HFFc6 (cell line): ENCODE data around the gene SLC35D3. TPM values are rescaled to one million over a fixed set of nuclear protein-coding genes. Genes with fewer than 3 reads are reported as not detected.

ENCODE experiments used
- DNase-seq: peaks from one replicate; pipeline ENCODE4 v3.0.0-alpha.2; 2018
- H3K27ac Mint-ChIP-seq: 2 replicates; pipeline ENCODE4 v1.8.0; 2020; ENCODE audit warnings: mild to moderate bottlenecking, mixed read lengths
- H3K27me3 Mint-ChIP-seq: 2 replicates; pipeline ENCODE4 v1.8.0; 2021; ENCODE audit warnings: mild to moderate bottlenecking, moderate library complexity, mixed read lengths; ENCODE audit not compliant: insufficient read depth
- H3K36me3 Mint-ChIP-seq: 2 replicates; pipeline ENCODE4 v1.8.0; 2021; ENCODE audit warnings: low read depth, mixed read lengths
- H3K4me1 Mint-ChIP-seq: 2 replicates; pipeline ENCODE4 v1.8.0; 2020; ENCODE audit warnings: low read depth, mixed read lengths
- H3K4me3 Mint-ChIP-seq: 2 replicates; pipeline ENCODE4 v1.8.0; 2020; ENCODE audit warnings: mild to moderate bottlenecking, moderate library complexity, mixed read lengths
- H3K9me3 Mint-ChIP-seq: 2 replicates; pipeline ENCODE4 v1.8.0; 2020; ENCODE audit warnings: mild to moderate bottlenecking, mixed read lengths
- total RNA-seq, 6 experiments: library from RNA; stranded (reverse); fragmentation: NEBNext Ultra II Directional; extraction: Animal tissue kit (Norgen Biotek cat#: 25700); gene quantifications; 2 replicates in 1 of 6; 3 replicates in 5 of 6; pipeline ENCODE4 v1.2.3, GENCODE V29; 2021
- TF ChIP-seq, protein P1 (sequence below): fragments of 200-600 bp; sonication (generic); IDR thresholded peaks from 2 replicates; pipeline ENCODE4 v1.5.0; 2021; ENCODE audit warnings: antibody characterized with exemption, mild to moderate bottlenecking

Gene SLC35D3
- total RNA-seq, 6 experiments from 2014 or later, result not detected

DNA sequence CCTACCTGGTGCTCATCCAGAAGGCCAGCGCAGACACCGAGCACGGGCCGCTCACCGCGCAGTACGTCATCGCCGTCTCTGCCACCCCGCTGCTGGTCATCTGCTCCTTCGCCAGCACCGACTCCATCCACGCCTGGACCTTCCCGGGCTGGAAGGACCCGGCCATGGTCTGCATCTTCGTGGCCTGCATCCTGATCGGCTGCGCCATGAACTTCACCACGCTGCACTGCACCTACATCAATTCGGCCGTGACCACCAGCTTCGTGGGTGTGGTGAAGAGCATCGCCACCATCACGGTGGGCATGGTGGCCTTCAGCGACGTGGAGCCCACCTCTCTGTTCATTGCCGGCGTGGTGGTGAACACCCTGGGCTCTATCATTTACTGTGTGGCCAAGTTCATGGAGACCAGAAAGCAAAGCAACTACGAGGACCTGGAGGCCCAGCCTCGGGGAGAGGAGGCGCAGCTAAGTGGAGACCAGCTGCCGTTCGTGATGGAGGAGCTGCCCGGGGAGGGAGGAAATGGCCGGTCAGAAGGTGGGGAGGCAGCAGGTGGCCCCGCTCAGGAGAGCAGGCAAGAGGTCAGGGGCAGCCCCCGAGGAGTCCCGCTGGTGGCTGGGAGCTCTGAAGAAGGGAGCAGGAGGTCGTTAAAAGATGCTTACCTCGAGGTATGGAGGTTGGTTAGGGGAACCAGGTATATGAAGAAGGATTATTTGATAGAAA lies 2.0 kb downstream of the SLC35D3 start:
- H3K4me3 Mint-ChIP-seq, result no peak overlapping the region
- TF ChIP-seq, protein P1, sequence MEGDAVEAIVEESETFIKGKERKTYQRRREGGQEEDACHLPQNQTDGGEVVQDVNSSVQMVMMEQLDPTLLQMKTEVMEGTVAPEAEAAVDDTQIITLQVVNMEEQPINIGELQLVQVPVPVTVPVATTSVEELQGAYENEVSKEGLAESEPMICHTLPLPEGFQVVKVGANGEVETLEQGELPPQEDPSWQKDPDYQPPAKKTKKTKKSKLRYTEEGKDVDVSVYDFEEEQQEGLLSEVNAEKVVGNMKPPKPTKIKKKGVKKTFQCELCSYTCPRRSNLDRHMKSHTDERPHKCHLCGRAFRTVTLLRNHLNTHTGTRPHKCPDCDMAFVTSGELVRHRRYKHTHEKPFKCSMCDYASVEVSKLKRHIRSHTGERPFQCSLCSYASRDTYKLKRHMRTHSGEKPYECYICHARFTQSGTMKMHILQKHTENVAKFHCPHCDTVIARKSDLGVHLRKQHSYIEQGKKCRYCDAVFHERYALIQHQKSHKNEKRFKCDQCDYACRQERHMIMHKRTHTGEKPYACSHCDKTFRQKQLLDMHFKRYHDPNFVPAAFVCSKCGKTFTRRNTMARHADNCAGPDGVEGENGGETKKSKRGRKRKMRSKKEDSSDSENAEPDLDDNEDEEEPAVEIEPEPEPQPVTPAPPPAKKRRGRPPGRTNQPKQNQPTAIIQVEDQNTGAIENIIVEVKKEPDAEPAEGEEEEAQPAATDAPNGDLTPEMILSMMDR, result no peak
- peaks cover 26% of the 10 kb centered on the region for H3K27me3 Mint-ChIP-seq
- no peaks in the 10 kb centered on the region for H3K9me3 Mint-ChIP-seq
- H3K4me1 Mint-ChIP-seq, result peaks cover 9% of the 10 kb centered on the region
- no peak for DNase-seq
- H3K27ac Mint-ChIP-seq, result no peak overlapping the region
- no peaks in the 10 kb centered on the region for H3K36me3 Mint-ChIP-seq

DNA sequence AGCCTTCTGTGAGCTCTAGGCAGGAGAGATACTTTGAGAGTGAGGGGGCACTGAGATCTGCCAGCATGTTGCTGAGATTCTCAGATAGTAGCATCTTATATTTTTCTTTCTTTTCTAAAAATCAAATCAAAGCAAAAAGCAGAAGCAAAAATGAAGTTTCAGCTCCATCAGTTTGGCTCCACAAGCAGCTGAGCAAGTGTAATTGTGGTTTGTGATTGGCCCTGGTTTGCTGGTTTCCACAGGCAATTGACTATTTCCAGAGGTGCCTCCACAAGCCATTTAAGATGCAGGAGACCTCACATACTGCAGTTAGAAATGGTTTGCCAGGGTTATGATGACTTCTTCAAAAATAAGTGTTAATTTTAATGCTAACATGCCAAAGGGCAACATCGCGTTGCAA lies 4.3 kb downstream of the SLC35D3 start:
- DNase-seq, result no peak
- no peaks in the 10 kb centered on the region for H3K36me3 Mint-ChIP-seq
- H3K9me3 Mint-ChIP-seq, result no peaks in the 10 kb centered on the region
- no peak overlapping the region for H3K4me3 Mint-ChIP-seq
- H3K4me1 Mint-ChIP-seq, result no peaks in the 10 kb centered on the region
- TF ChIP-seq, protein P1, result no peak
- H3K27me3 Mint-ChIP-seq, result peaks cover 19% of the 10 kb centered on the region
- no peak overlapping the region for H3K27ac Mint-ChIP-seq

DNA sequence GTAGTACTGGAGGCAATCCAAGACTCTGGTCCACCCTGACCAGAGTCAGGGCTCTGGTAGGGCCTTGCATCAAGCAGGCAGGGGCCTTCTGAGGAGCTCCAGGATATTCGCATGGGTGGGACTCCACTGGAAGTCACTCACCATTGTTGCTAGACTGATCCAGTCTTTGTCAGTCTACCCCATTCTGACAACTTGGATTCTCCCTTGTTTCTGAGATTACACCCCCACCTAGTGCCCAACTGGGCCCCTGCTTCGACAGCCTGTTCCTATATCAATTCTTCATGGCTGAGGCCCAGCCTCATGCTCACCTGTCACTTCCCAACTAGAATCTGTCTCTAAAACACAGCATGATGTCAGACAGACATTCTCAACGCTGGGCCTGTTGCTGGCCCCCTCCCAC lies 5.2 kb downstream of the SLC35D3 start:
- Mint-ChIP-seq H3K4me3 (no peak overlapping the region), H3K4me1 (no peaks in the 10 kb centered on the region), H3K36me3 (no peaks in the 10 kb centered on the region), H3K9me3 (no peaks in the 10 kb centered on the region), H3K27ac (no peak overlapping the region), H3K27me3 (peaks cover 21% of the 10 kb centered on the region)
- DNase-seq, result peak; percentile 3
- TF ChIP-seq, protein P1, result peak; percentile 45; the same call in 1 of the 2 replicates

DNA sequence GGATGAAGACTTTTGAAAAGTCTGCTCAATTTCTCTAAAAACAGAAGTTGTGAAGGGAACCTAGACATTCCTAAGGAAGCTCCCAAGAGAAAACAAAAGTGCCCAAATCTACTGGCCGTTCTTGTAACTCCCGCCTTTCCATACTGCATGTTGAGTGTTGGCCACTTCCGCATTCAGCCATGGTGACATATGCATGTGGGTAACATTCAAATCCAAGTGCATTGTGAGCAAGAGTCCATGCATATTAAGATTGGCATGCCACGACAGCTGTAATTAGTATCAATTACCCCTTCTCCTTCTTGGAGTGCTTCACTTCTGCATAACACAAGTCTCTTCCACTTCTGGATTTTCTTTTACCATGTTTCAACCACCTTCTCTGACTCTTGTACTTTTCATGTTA lies 8.4 kb downstream of the SLC35D3 start:
- Mint-ChIP-seq H3K27ac (no peak overlapping the region), H3K27me3 (peaks cover 12% of the 10 kb centered on the region), H3K9me3 (no peaks in the 10 kb centered on the region), H3K4me1 (no peaks in the 10 kb centered on the region), H3K36me3 (no peaks in the 10 kb centered on the region), H3K4me3 (no peak overlapping the region)
- TF ChIP-seq, protein P1, result no peak
- no peak for DNase-seq

DNA sequence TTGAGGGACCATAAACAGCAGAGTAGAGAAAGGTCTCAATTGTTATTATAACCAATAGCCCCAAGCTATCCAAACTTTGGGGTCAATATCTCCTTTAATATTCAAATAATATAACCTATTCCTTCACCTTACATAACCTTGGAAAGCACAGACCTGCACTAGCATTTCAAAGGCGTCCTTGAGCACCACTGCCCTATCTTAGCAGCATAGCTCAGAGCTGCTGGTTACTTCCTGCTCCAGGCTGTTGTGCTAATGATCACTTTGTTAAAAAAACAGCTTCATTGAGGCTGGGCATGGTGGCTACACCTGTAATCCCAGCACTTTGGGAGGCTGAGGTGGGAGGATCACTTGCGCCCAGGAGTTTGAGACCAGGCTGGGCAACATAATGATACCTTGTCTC lies 10.5 kb downstream of the SLC35D3 start:
- Mint-ChIP-seq H3K4me3 (no peak overlapping the region), H3K36me3 (no peaks in the 10 kb centered on the region), H3K4me1 (no peaks in the 10 kb centered on the region), H3K27ac (no peak overlapping the region), H3K9me3 (no peaks in the 10 kb centered on the region), H3K27me3 (peaks cover 11% of the 10 kb centered on the region)
- TF ChIP-seq, protein P1, result no peak
- no peak for DNase-seq
